Fibroblast of lung (primary cell): ENCODE results near the gene TBC1D22A. TPM values are rescaled to one million over a fixed set of nuclear protein-coding genes. Genes with fewer than 3 reads are reported as not detected.

Experiments
- DNase-seq, 2 donors: peaks; one replicate each; pipeline versions ENCODE4 v3.0.0 to v3.0.0-alpha.2; 2010; ENCODE audit warnings: low read depth in 2 of 2
- H2AFZ ChIP-seq: 2 replicates; pipeline ENCODE4 v1.5.1; 2012; ENCODE audit warnings: low read length, control low read depth, inconsistent platforms
- H3K27ac ChIP-seq: 2 replicates; pipeline ENCODE4 v1.5.1; 2011; ENCODE audit warnings: low read length, control low read depth; ENCODE audit not compliant: insufficient read depth
- H3K27me3 ChIP-seq: 2 replicates; pipeline ENCODE4 v1.5.1; 2011; ENCODE audit warnings: mild to moderate bottlenecking, low read length; ENCODE audit not compliant: control insufficient read depth, insufficient read depth
- H3K36me3 ChIP-seq: 2 replicates; pipeline ENCODE4 v1.5.1; 2011; ENCODE audit warnings: low read length; ENCODE audit not compliant: control insufficient read depth, insufficient read depth
- H3K4me1 ChIP-seq: 2 replicates; pipeline ENCODE4 v1.5.1; 2011; ENCODE audit warnings: low read length; ENCODE audit not compliant: control insufficient read depth, insufficient read depth; ENCODE audit errors: extremely low read depth
- H3K4me2 ChIP-seq: 2 replicates; pipeline ENCODE4 v1.5.1; 2011; ENCODE audit warnings: low read length, control low read depth; ENCODE audit not compliant: insufficient read depth; ENCODE audit errors: extremely low read depth
- H3K4me3 ChIP-seq, 4 experiments: fragments of 200-600 bp in 1 of 4; sonication (generic) in 1 of 4; replicated peaks in 1 of 4; 2 replicates each; pipeline ENCODE4 v1.5.1; 2011 to 2016; ENCODE audit warnings: low read length in 4 of 4, low read depth in 3 of 4, mild to moderate bottlenecking in 3 of 4, control low read depth in 2 of 4, inconsistent platforms in 1 of 4, mixed read lengths in 1 of 4; ENCODE audit not compliant: insufficient read depth in 1 of 4; ENCODE audit errors: control extremely low read depth in 1 of 4
- H3K79me2 ChIP-seq: 2 replicates; pipeline ENCODE4 v1.5.1; 2012; ENCODE audit warnings: mild to moderate bottlenecking, low read length, inconsistent platforms; ENCODE audit not compliant: control insufficient read depth, insufficient read depth
- H3K9ac ChIP-seq: 2 replicates; pipeline ENCODE4 v1.5.1; 2011; ENCODE audit warnings: mild to moderate bottlenecking, low read length, control low read depth; ENCODE audit not compliant: insufficient read depth
- H3K9me3 ChIP-seq: 2 replicates; pipeline ENCODE4 v1.5.1; 2012; ENCODE audit warnings: low read depth, low read length; ENCODE audit not compliant: control insufficient read depth, insufficient read depth
- H4K20me1 ChIP-seq: 2 replicates; pipeline ENCODE4 v1.5.1; 2011; ENCODE audit warnings: low read length; ENCODE audit not compliant: control insufficient read depth, insufficient read depth; ENCODE audit errors: extremely low read depth
- EZH2 ChIP-seq: IDR thresholded peaks from 2 replicates; pipeline ENCODE4 v1.5.1; 2012; ENCODE audit warnings: low read length, control low read depth, mild to moderate bottlenecking; ENCODE audit errors: missing control alignments
- polyA plus RNA-seq, 2 donors: library from polyadenylated mRNA; depleted of rRNA in 1 of 2; stranded (reverse) in 1 of 2; unstranded in 1 of 2; fragments of >200 nt; gene quantifications; 2 replicates each; pipeline ENCODE4 v1.2.1, GENCODE V29; 2011 to 2012; ENCODE audit warnings: missing spikeins in 1 of 2
- total RNA-seq: library from RNA; depleted of rRNA; stranded (reverse); fragments of >200 nt; gene quantifications from 2 replicates; pipeline ENCODE4 v1.2.1, GENCODE V29; 2014
- TF ChIP-seq, protein P1 (sequence below), 2 donors: IDR thresholded peaks in 1 of 2; conservative IDR thresholded peaks in 1 of 2; 1 replicate in 1 of 2; 2 replicates in 1 of 2; pipeline ENCODE4 v1.5.1; 2011 to 2012; ENCODE audit warnings: low read length in 2 of 2, control low read depth in 1 of 2, inconsistent platforms in 1 of 2, low read depth in 1 of 2, mild to moderate bottlenecking in 1 of 2

Gene TBC1D22A
- total and polyA plus RNA-seq, 2 donors (not counting 1 experiment from before 2014, with no cell fraction given): 11.6 to 17.6 TPM

DNA sequence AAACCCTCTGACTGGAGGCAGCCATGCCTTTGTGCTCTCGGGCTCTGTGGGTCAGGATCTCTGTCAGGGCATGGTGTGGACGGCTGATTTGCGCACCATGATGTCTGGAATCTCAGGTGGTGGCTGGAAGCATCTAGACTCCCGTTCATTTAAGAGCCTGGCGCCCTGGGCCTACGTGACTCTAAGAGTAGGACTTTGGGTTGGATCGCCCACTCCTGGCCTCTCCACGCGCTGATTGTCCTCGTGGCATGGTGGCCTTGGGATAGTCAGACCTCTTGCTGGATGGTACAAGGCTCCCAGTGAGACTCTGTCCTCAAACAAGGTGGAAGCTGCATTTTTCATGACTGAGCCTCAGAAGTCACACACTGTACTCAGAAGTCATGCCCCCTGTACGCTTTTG, 224.3 kb downstream of the TBC1D22A start:
- Histone ChIP-seq H3K9ac (no peak overlapping the region), H3K36me3 (peaks cover 2% of the 10 kb centered on the region), H3K4me2 (no peak overlapping the region), H4K20me1 (no peaks in the 10 kb centered on the region), H3K79me2 (no peaks in the 10 kb centered on the region), H3K4me3 (no peak overlapping the region), H3K27me3 (no peaks in the 10 kb centered on the region), H3K9me3 (no peaks in the 10 kb centered on the region), H3K27ac (no peak overlapping the region), H3K4me1 (peaks cover 8% of the 10 kb centered on the region), H2AFZ (no peak overlapping the region)
- TF ChIP-seq, protein P1, sequence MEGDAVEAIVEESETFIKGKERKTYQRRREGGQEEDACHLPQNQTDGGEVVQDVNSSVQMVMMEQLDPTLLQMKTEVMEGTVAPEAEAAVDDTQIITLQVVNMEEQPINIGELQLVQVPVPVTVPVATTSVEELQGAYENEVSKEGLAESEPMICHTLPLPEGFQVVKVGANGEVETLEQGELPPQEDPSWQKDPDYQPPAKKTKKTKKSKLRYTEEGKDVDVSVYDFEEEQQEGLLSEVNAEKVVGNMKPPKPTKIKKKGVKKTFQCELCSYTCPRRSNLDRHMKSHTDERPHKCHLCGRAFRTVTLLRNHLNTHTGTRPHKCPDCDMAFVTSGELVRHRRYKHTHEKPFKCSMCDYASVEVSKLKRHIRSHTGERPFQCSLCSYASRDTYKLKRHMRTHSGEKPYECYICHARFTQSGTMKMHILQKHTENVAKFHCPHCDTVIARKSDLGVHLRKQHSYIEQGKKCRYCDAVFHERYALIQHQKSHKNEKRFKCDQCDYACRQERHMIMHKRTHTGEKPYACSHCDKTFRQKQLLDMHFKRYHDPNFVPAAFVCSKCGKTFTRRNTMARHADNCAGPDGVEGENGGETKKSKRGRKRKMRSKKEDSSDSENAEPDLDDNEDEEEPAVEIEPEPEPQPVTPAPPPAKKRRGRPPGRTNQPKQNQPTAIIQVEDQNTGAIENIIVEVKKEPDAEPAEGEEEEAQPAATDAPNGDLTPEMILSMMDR (conservative IDR thresholded peaks at IDR 0.05 in 1 of 2, IDR thresholded peaks at IDR 0.05 in 1 of 2; ENCODE audit: low read depth in 1 of 2, low read length in 2 of 2): no peak
- TF ChIP-seq EZH2: no peak
- no peak for DNase-seq

- Histone ChIP-seq H3K4me2 (no peak overlapping the region), H3K9ac (no peak overlapping the region), H2AFZ (no peak overlapping the region), H3K27me3 (no peaks in the 10 kb centered on the region), H3K4me3 (no peak overlapping the region), H3K9me3 (no peaks in the 10 kb centered on the region), H3K4me1 (no peaks in the 10 kb centered on the region), H3K79me2 (no peaks in the 10 kb centered on the region), H4K20me1 (no peaks in the 10 kb centered on the region), H3K27ac (no peak overlapping the region), H3K36me3 (peaks cover 2% of the 10 kb centered on the region)
- TF ChIP-seq, protein P1 (conservative IDR thresholded peaks at IDR 0.05 in 1 of 2, IDR thresholded peaks at IDR 0.05 in 1 of 2; ENCODE audit: low read depth in 1 of 2, low read length in 2 of 2): no peak
- TF ChIP-seq EZH2: no peak
- DNase-seq: no peak
Measured at GRCh38 chr22:46990937-46991550, 228.6 kb downstream of the TBC1D22A start.

DNA sequence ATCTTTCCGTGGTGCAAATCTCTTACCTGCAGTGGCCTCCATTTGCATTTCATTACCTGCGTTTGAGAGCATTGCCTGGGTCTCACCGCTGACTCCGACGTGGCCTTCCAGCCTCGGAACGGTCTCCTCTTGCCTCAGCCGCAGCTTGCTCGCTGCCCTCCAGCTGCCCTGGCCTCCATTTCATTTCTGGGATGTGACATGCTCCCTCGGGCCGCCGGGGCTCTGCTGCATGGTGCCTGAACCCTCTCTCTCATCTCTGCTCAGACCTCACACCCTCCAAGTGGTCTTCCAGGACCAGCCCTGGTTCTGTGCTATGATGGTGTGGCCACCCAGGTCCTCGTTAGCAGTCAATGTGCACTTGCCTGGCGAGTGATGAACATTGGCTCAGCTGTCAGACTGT, 229.2 kb downstream of the TBC1D22A start:
- H3K4me1 ChIP-seq: no peaks in the 10 kb centered on the region

More for the DNA sequence above, 229.2 kb downstream of the TBC1D22A start:
- H3K4me2 ChIP-seq: no peak overlapping the region
- H3K27ac ChIP-seq: no peak overlapping the region
- no peak for DNase-seq
- no peak overlapping the region for H3K4me3 ChIP-seq
- H3K9me3 ChIP-seq: no peaks in the 10 kb centered on the region
- H2AFZ ChIP-seq: no peak overlapping the region
- H3K27me3 ChIP-seq: no peaks in the 10 kb centered on the region
- no peaks in the 10 kb centered on the region for H3K79me2 ChIP-seq
- no peak for TF ChIP-seq EZH2
- TF ChIP-seq, protein P1 (conservative IDR thresholded peaks at IDR 0.05 in 1 of 2, IDR thresholded peaks at IDR 0.05 in 1 of 2; ENCODE audit: low read depth in 1 of 2, low read length in 2 of 2): no peak
- no peak overlapping the region for H3K9ac ChIP-seq
- peaks cover 2% of the 10 kb centered on the region for H3K36me3 ChIP-seq
- no peaks in the 10 kb centered on the region for H4K20me1 ChIP-seq
